Fibroblast of skin of right quadriceps (primary cell): ENCODE measurements around the gene ROS1.
A peak's percentile ranks its signal among the peaks of the same experiment; 100 is the strongest.
"Not testable (repeated sequence)": the region's sequence is repeated elsewhere in the genome, so short reads cannot be mapped to it uniquely, and the experiment has no call there.

ENCODE experiments used
- DNase-seq: peaks from one replicate; pipeline ENCODE4 v3.0.0-alpha.2; 2013

The ROS1 gene

GRCh38 chr6:117375446-117375845 lies 50.3 kb downstream of the ROS1 start:
- no peak for DNase-seq

- DNase-seq: no peak
Measured at GRCh38 chr6:117373211-117373813, 52.4 kb downstream of the ROS1 start.

GRCh38 chr6:117372289-117372688 lies 53.5 kb downstream of the ROS1 start:
- DNase-seq: not testable (repeated sequence)

GRCh38 chr6:117371492-117371891 lies 54.2 kb downstream of the ROS1 start:
- no peak for DNase-seq

GRCh38 chr6:117359581-117359980 lies 66.2 kb downstream of the ROS1 start:
- DNase-seq: no peak

GRCh38 chr6:117354671-117355070 lies 71.1 kb downstream of the ROS1 start:
- DNase-seq: no peak

GRCh38 chr6:117352466-117353081 lies 73.2 kb downstream of the ROS1 start:
- peak; percentile 20 for DNase-seq

GRCh38 chr6:117351521-117351920 lies 74.2 kb downstream of the ROS1 start:
- DNase-seq: no peak

- peak; percentile 46 for DNase-seq
Measured at GRCh38 chr6:117346142-117346930, 79.4 kb downstream of the ROS1 start.

- no peak for DNase-seq
Measured at GRCh38 chr6:117345292-117345610, 80.5 kb downstream of the ROS1 start.

GRCh38 chr6:117344444-117345291 lies 81.1 kb downstream of the ROS1 start:
- no peak for DNase-seq

GRCh38 chr6:117338567-117338966 lies 87.2 kb downstream of the ROS1 start:
- DNase-seq: no peak

GRCh38 chr6:117329926-117330325 lies 95.8 kb downstream of the ROS1 start:
- DNase-seq: no peak

GRCh38 chr6:117328500-117328899 lies 97.2 kb downstream of the ROS1 start:
- DNase-seq: no peak

GRCh38 chr6:117328005-117328389 lies 97.7 kb downstream of the ROS1 start:
- DNase-seq: no peak

GRCh38 chr6:117327149-117328004 lies 98.4 kb downstream of the ROS1 start:
- DNase-seq: no peak

- DNase-seq: peak; percentile 1
Measured at GRCh38 chr6:117326396-117326795, 99.3 kb downstream of the ROS1 start.

GRCh38 chr6:117317261-117317660 lies 108.5 kb downstream of the ROS1 start:
- DNase-seq: peak; percentile 1

- no peak for DNase-seq
Measured at GRCh38 chr6:117311726-117312125, 114.0 kb downstream of the ROS1 start.

- no peak for DNase-seq
Measured at GRCh38 chr6:117311310-117311709, 114.4 kb downstream of the ROS1 start.

- no peak for DNase-seq
Measured at GRCh38 chr6:117309611-117310010, 116.1 kb downstream of the ROS1 start.

GRCh38 chr6:117309069-117309468 lies 116.7 kb downstream of the ROS1 start:
- no peak for DNase-seq
